IPS-15b (cell line): ENCODE measurements around the gene CROCC2.

Source experiments
- H3K27me3 ChIP-seq: one replicate; pipeline ENCODE4 v1.6.1; 2013; ENCODE audit warnings: low read length; ENCODE audit not compliant: control insufficient read depth, insufficient read depth
- H3K36me3 ChIP-seq: one replicate; pipeline ENCODE4 v1.6.1; 2013; ENCODE audit warnings: low read length; ENCODE audit not compliant: control insufficient read depth, insufficient read depth
- H3K4me1 ChIP-seq: one replicate; pipeline ENCODE4 v1.6.1; 2013; ENCODE audit warnings: mild to moderate bottlenecking, low read length; ENCODE audit not compliant: control insufficient read depth, insufficient read depth
- H3K4me3 ChIP-seq: one replicate; pipeline ENCODE4 v1.5.1; 2013; ENCODE audit warnings: low read depth, low read length
- H3K9ac ChIP-seq: one replicate; pipeline ENCODE4 v1.6.1; 2013; ENCODE audit warnings: low read depth, mild to moderate bottlenecking, low read length
- H3K9me3 ChIP-seq: one replicate; pipeline ENCODE4 v1.6.1; 2013; ENCODE audit warnings: mild to moderate bottlenecking, low read length; ENCODE audit not compliant: control insufficient read depth, insufficient read depth

The CROCC2 gene

GRCh38 chr2:240889601-240890560, 16.3 kb upstream of the CROCC2 start:
- no peaks in the 10 kb centered on the region for H3K27me3 ChIP-seq
- H3K4me1 ChIP-seq, result no peaks in the 10 kb centered on the region
- no peak overlapping the region for H3K4me3 ChIP-seq
- no peaks in the 10 kb centered on the region for H3K36me3 ChIP-seq
- no peak overlapping the region for H3K9ac ChIP-seq
- no peaks in the 10 kb centered on the region for H3K9me3 ChIP-seq

GRCh38 chr2:240890691-240891090, 15.4 kb upstream of the CROCC2 start:
- Histone ChIP-seq H3K9ac (no peak overlapping the region), H3K4me1 (no peaks in the 10 kb centered on the region), H3K4me3 (no peak overlapping the region), H3K36me3 (no peaks in the 10 kb centered on the region), H3K27me3 (no peaks in the 10 kb centered on the region), H3K9me3 (no peaks in the 10 kb centered on the region)

GRCh38 chr2:240891492-240892340, 14.4 kb upstream of the CROCC2 start:
- Histone ChIP-seq H3K9ac (no peak overlapping the region), H3K4me1 (no peaks in the 10 kb centered on the region), H3K36me3 (no peaks in the 10 kb centered on the region), H3K4me3 (no peak overlapping the region), H3K27me3 (no peaks in the 10 kb centered on the region), H3K9me3 (no peaks in the 10 kb centered on the region)

- Histone ChIP-seq H3K4me1 (no peaks in the 10 kb centered on the region), H3K9ac (no peak overlapping the region), H3K36me3 (no peaks in the 10 kb centered on the region), H3K27me3 (no peaks in the 10 kb centered on the region), H3K4me3 (no peak overlapping the region), H3K9me3 (no peaks in the 10 kb centered on the region)
Observed at GRCh38 chr2:240892356-240892755, 13.8 kb upstream of the CROCC2 start.

GRCh38 chr2:240892925-240893324, 13.2 kb upstream of the CROCC2 start:
- Histone ChIP-seq H3K4me1 (no peaks in the 10 kb centered on the region), H3K27me3 (no peaks in the 10 kb centered on the region), H3K9me3 (no peaks in the 10 kb centered on the region), H3K36me3 (no peaks in the 10 kb centered on the region), H3K4me3 (no peak overlapping the region), H3K9ac (no peak overlapping the region)

GRCh38 chr2:240893363-240893844, 12.7 kb upstream of the CROCC2 start:
- H3K9me3 ChIP-seq, result no peaks in the 10 kb centered on the region
- H3K4me1 ChIP-seq, result no peaks in the 10 kb centered on the region
- no peak overlapping the region for H3K9ac ChIP-seq
- H3K27me3 ChIP-seq, result no peaks in the 10 kb centered on the region
- no peaks in the 10 kb centered on the region for H3K36me3 ChIP-seq
- no peak overlapping the region for H3K4me3 ChIP-seq

- no peak overlapping the region for H3K4me3 ChIP-seq
- H3K4me1 ChIP-seq, result no peaks in the 10 kb centered on the region
- no peaks in the 10 kb centered on the region for H3K27me3 ChIP-seq
- no peaks in the 10 kb centered on the region for H3K36me3 ChIP-seq
- no peaks in the 10 kb centered on the region for H3K9me3 ChIP-seq
- H3K9ac ChIP-seq, result no peak overlapping the region
Observed at GRCh38 chr2:240894006-240894405, 12.1 kb upstream of the CROCC2 start.

GRCh38 chr2:240894836-240895558, 11.1 kb upstream of the CROCC2 start:
- Histone ChIP-seq H3K9me3 (no peaks in the 10 kb centered on the region), H3K36me3 (no peaks in the 10 kb centered on the region), H3K9ac (no peak overlapping the region), H3K4me1 (no peaks in the 10 kb centered on the region), H3K4me3 (no peak overlapping the region), H3K27me3 (no peaks in the 10 kb centered on the region)

GRCh38 chr2:240895656-240896388, 10.3 kb upstream of the CROCC2 start, which contains the start of gene MAB21L4:
Gene MAB21L4 (minus strand): TSS chr2:240896156. CDS start chr2:240895997, 159 bp downstream.
- no peak within 1 kb of the TSS for H3K4me3 ChIP-seq
- H3K9me3 ChIP-seq, result no peaks in the 10 kb centered on the region
- H3K36me3 ChIP-seq, result no peaks in the 10 kb centered on the region
- H3K4me1 ChIP-seq, result no peaks in the 10 kb centered on the region
- H3K9ac ChIP-seq, result no peak within 1 kb of the TSS
- no peaks in the 10 kb centered on the region for H3K27me3 ChIP-seq

- Histone ChIP-seq H3K36me3 (no peaks in the 10 kb centered on the region), H3K4me3 (no peak overlapping the region), H3K9me3 (no peaks in the 10 kb centered on the region), H3K9ac (no peak overlapping the region), H3K4me1 (no peaks in the 10 kb centered on the region), H3K27me3 (no peaks in the 10 kb centered on the region)
Observed at GRCh38 chr2:240896394-240896793, 9.7 kb upstream of the CROCC2 start.
